DOHH2 (cell line): ENCODE results near the gene SSU72.

Source experiments
- H3F3A ChIP-seq: fragments of 200-600 bp; sonication (generic), shearing (Covaris generic); 2 replicates; pipeline ENCODE4 v1.6.0; 2016; ENCODE audit warnings: antibody characterized with exemption, mild to moderate bottlenecking; ENCODE audit not compliant: control insufficient read depth, insufficient read depth
- H3K27ac ChIP-seq: fragments of 200-600 bp; sonication (generic); 2 replicates; pipeline ENCODE4 v1.5.1; 2014; ENCODE audit warnings: low read depth, mild to moderate bottlenecking, low read length, moderate library complexity
- H3K27me3 ChIP-seq: fragments of 200-600 bp; sonication (generic); 2 replicates; pipeline ENCODE4 v1.6.1; 2014; ENCODE audit warnings: mild to moderate bottlenecking, low read length, mixed read lengths; ENCODE audit not compliant: control insufficient read depth
- H3K36me3 ChIP-seq: fragments of 200-600 bp; sonication (generic); 2 replicates; pipeline ENCODE4 v1.6.1; 2014; ENCODE audit warnings: mild to moderate bottlenecking, low read length, moderate library complexity, mixed read lengths; ENCODE audit not compliant: control insufficient read depth
- H3K4me1 ChIP-seq: fragments of 200-600 bp; sonication (generic); 2 replicates; pipeline ENCODE4 v1.6.1; 2014; ENCODE audit warnings: mild to moderate bottlenecking, low read length, mixed read lengths; ENCODE audit not compliant: control insufficient read depth
- H3K4me2 ChIP-seq: fragments of 200-600 bp; sonication (generic); 2 replicates; pipeline ENCODE4 v1.6.0; 2014; ENCODE audit warnings: mild to moderate bottlenecking, low read length, moderate library complexity
- H3K4me3 ChIP-seq: fragments of 200-600 bp; sonication (generic); 2 replicates; pipeline ENCODE4 v1.5.1; 2014; ENCODE audit warnings: mild to moderate bottlenecking, low read length, mixed read lengths
- H3K79me2 ChIP-seq: fragments of 200-600 bp; sonication (generic); 2 replicates; pipeline ENCODE4 v1.6.1; 2014; ENCODE audit warnings: mild to moderate bottlenecking, low read length, mixed read lengths; ENCODE audit not compliant: control insufficient read depth
- H3K9me2 ChIP-seq: fragments of 200-600 bp; sonication (generic); replicated peaks from 2 replicates; pipeline ENCODE4 v1.6.1; 2014; ENCODE audit warnings: mild to moderate bottlenecking, low read length, mixed read lengths; ENCODE audit not compliant: control insufficient read depth
- H3K9me3 ChIP-seq: fragments of 200-600 bp; sonication (generic); 2 replicates; pipeline ENCODE4 v1.6.1; 2014; ENCODE audit warnings: antibody characterized with exemption, low read length, mixed read lengths; ENCODE audit not compliant: control insufficient read depth, insufficient read depth
- H4K20me1 ChIP-seq: fragments of 200-600 bp; sonication (generic); 2 replicates; pipeline ENCODE4 v1.6.0; 2014; ENCODE audit warnings: low read depth, mild to moderate bottlenecking, antibody characterized with exemption, low read length, moderate library complexity; ENCODE audit not compliant: control insufficient read depth, insufficient read depth
- EZH2phosphoT487 ChIP-seq: fragments of 200-600 bp; sonication (generic); IDR thresholded peaks from 2 replicates; pipeline ENCODE4 v1.6.1; 2017; ENCODE audit warnings: borderline replicate concordance, mild to moderate bottlenecking, antibody characterized with exemption, low read length, moderate library complexity, mixed read lengths
- TF ChIP-seq, protein P1 (sequence below): fragments of 200-600 bp; sonication (generic); IDR thresholded peaks from one replicate; pipeline ENCODE4 v1.5.1; 2014; ENCODE audit warnings: antibody characterized with exemption, mild to moderate bottlenecking, low read depth, low read length; ENCODE audit not compliant: poor library complexity, severe bottlenecking

Gene SSU72

GRCh38 chr1:1567152-1567875, 7.3 kb downstream of the SSU72 start:
- Histone ChIP-seq H3K9me3 (no peaks in the 10 kb centered on the region), H3K4me3 (no peak overlapping the region), H3K79me2 (peaks cover 97% of the 10 kb centered on the region), H3K4me1 (no peaks in the 10 kb centered on the region), H3K27ac (no peak overlapping the region), H3F3A (0 out of 2 replicates have a peak, but pooled peaks cover 3% of the 10 kb centered on the region), H3K4me2 (no peak overlapping the region), H4K20me1 (peaks cover 28% of the 10 kb centered on the region; the same call in 1 of the 2 replicates), H3K27me3 (no peaks in the 10 kb centered on the region), H3K9me2 (no peaks in the 10 kb centered on the region), H3K36me3 (peaks cover 77% of the 10 kb centered on the region)
- no peak for TF ChIP-seq EZH2phosphoT487
- TF ChIP-seq, protein P1, sequence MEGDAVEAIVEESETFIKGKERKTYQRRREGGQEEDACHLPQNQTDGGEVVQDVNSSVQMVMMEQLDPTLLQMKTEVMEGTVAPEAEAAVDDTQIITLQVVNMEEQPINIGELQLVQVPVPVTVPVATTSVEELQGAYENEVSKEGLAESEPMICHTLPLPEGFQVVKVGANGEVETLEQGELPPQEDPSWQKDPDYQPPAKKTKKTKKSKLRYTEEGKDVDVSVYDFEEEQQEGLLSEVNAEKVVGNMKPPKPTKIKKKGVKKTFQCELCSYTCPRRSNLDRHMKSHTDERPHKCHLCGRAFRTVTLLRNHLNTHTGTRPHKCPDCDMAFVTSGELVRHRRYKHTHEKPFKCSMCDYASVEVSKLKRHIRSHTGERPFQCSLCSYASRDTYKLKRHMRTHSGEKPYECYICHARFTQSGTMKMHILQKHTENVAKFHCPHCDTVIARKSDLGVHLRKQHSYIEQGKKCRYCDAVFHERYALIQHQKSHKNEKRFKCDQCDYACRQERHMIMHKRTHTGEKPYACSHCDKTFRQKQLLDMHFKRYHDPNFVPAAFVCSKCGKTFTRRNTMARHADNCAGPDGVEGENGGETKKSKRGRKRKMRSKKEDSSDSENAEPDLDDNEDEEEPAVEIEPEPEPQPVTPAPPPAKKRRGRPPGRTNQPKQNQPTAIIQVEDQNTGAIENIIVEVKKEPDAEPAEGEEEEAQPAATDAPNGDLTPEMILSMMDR, result no peak

- Histone ChIP-seq H3K36me3 (peaks cover 79% of the 10 kb centered on the region), H3K9me2 (no peaks in the 10 kb centered on the region), H4K20me1 (peaks cover 29% of the 10 kb centered on the region; the same call in 1 of the 2 replicates), H3K79me2 (peaks cover 86% of the 10 kb centered on the region), H3F3A (0 out of 2 replicates have a peak, but pooled peaks cover 3% of the 10 kb centered on the region), H3K4me2 (no peak overlapping the region), H3K27ac (no peak overlapping the region), H3K9me3 (no peaks in the 10 kb centered on the region), H3K27me3 (no peaks in the 10 kb centered on the region), H3K4me1 (no peaks in the 10 kb centered on the region), H3K4me3 (no peak overlapping the region)
- TF ChIP-seq, protein P1, result no peak
- TF ChIP-seq EZH2phosphoT487, result no peak
These were observed 9.3 kb downstream of the SSU72 start for GRCh38 chr1:1565340-1565739.

DNA sequence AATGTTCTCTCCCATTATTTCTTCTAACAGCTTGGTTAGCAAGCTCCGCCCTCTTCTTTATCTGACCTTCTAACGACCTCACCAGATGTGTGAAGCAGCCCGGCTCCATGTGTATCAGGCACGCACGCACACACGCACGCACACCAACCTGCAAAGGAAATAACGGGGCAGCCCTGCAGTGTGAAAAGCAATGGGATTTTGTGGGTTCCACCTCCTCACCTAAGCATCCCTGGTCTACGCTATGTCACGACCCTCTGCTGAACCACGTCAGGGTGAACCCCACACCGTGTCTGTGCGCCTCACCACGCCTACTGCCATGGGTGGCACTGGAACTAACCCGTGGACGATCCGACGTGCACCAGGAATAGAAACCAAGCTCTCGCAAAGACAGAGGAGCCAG, 10.4 kb downstream of the SSU72 start:
- Histone ChIP-seq H3K27me3 (no peaks in the 10 kb centered on the region), H3K79me2 (peaks cover 80% of the 10 kb centered on the region), H4K20me1 (peaks cover 19% of the 10 kb centered on the region; the same call in 1 of the 2 replicates), H3K4me2 (no peak overlapping the region), H3K4me1 (no peaks in the 10 kb centered on the region), H3K9me2 (no peaks in the 10 kb centered on the region), H3K9me3 (no peaks in the 10 kb centered on the region), H3K4me3 (no peak overlapping the region), H3K27ac (no peak overlapping the region), H3K36me3 (peaks cover 74% of the 10 kb centered on the region), H3F3A (no peaks in the 10 kb centered on the region)
- no peak for TF ChIP-seq EZH2phosphoT487
- TF ChIP-seq, protein P1, result no peak
